ENCODE data around the gene HUS1B.
"Not testable (repeated sequence)": the region's sequence is repeated elsewhere in the genome, so short reads cannot be mapped to it uniquely, and the experiment has no call there.

HUS1B gene

DNA sequence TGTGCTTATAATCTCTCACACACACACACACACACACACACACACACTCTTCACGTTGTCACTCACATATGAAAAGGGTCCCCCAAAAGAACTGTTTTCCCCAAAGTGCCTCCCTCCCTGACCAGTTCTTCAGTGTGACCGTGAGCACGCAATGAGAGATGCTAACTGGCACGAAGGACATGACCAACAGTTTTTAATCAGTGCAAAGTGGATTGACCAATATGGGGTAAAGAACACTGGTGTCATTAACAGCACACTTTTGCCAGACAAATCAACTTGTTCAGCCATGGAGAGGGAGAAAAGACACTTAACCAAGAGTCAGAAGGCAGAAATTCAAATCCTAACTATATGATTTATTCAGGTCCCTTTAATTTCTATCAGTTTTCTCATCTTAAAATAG is 21.0 kb upstream of the HUS1B start:
- H3K27me3 ChIP-seq (ENCODE audit: control insufficient read depth, insufficient read depth, low read length), result no peaks in the 10 kb centered on the region
- H3K36me3 ChIP-seq (ENCODE audit: control insufficient read depth, insufficient read depth, low read length), result no peaks in the 10 kb centered on the region
- no peak overlapping the region for H3K4me3 ChIP-seq (ENCODE audit: low read depth, low read length)
- H3K9me3 ChIP-seq (ENCODE audit: control insufficient read depth, insufficient read depth, low read depth, low read length), result no peaks in the 10 kb centered on the region
- no peak overlapping the region for H3K27ac ChIP-seq (ENCODE audit: low read depth, low read length)
- H3K9ac ChIP-seq (ENCODE audit: low read length), result no peak overlapping the region
- peaks cover 55% of the 10 kb centered on the region for H3K4me1 ChIP-seq (ENCODE audit: control insufficient read depth, insufficient read depth, low read length)

DNA sequence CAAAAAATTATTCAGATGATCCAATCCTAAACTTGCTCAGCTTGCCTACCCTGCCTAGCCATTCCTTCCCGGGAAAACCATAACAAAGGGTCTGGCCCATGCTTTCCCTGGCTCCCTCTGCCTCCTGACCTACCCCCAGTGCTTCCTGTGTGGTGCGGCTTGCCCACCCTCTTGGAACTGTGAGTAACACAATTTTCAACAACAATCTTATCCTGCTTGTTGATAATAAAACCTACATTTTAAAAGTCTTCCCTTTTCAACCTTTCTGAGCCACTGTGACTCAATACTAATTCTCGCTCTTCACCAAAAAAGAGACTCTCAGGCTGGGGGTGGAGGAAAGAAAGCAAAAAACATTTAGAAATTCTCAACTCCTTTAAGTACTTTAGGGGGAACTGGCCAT is 18.1 kb upstream of the HUS1B start:
- Histone ChIP-seq H3K27ac (ENCODE audit: low read depth, low read length) (no peak overlapping the region), H3K9me3 (ENCODE audit: control insufficient read depth, insufficient read depth, low read depth, low read length) (peaks cover 8% of the 10 kb centered on the region; the same call in 1 of the 2 replicates), H3K4me1 (ENCODE audit: control insufficient read depth, insufficient read depth, low read length) (peaks cover 25% of the 10 kb centered on the region), H3K36me3 (ENCODE audit: control insufficient read depth, insufficient read depth, low read length) (0 out of 2 replicates have a peak, but pooled peaks cover 1% of the 10 kb centered on the region), H3K9ac (ENCODE audit: low read length) (no peak overlapping the region), H3K4me3 (ENCODE audit: low read depth, low read length) (no peak overlapping the region), H3K27me3 (ENCODE audit: control insufficient read depth, insufficient read depth, low read length) (no peaks in the 10 kb centered on the region)

DNA sequence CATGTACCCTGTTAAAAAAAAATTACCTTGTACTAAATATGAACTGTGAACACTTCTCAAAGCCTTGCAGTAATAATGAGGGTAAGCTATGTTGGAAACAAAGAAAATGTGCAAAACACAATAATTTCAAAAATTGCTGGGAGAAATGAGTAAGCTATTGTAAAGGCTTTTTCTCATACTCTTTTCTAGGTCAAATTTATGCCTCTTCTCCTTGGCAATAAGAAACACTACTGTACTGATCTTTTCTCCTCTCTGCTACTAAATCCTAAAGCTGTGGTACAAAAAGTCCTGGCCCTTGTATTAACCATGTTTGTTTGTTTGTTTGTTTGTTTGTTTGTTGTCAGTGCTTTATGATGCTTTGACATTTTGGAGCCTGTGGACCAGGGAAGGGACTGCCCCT is 17.5 kb upstream of the HUS1B start:
- H3K9me3 ChIP-seq (ENCODE audit: control insufficient read depth, insufficient read depth, low read depth, low read length), result peaks cover 8% of the 10 kb centered on the region; the same call in 1 of the 2 replicates
- no peak overlapping the region for H3K4me3 ChIP-seq (ENCODE audit: low read depth, low read length)
- H3K36me3 ChIP-seq (ENCODE audit: control insufficient read depth, insufficient read depth, low read length), result peaks cover 6% of the 10 kb centered on the region; the same call in 1 of the 2 replicates
- no peak overlapping the region for H3K27ac ChIP-seq (ENCODE audit: low read depth, low read length)
- peaks cover 19% of the 10 kb centered on the region for H3K4me1 ChIP-seq (ENCODE audit: control insufficient read depth, insufficient read depth, low read length)
- H3K27me3 ChIP-seq (ENCODE audit: control insufficient read depth, insufficient read depth, low read length), result no peaks in the 10 kb centered on the region
- no peak overlapping the region for H3K9ac ChIP-seq (ENCODE audit: low read length)

DNA sequence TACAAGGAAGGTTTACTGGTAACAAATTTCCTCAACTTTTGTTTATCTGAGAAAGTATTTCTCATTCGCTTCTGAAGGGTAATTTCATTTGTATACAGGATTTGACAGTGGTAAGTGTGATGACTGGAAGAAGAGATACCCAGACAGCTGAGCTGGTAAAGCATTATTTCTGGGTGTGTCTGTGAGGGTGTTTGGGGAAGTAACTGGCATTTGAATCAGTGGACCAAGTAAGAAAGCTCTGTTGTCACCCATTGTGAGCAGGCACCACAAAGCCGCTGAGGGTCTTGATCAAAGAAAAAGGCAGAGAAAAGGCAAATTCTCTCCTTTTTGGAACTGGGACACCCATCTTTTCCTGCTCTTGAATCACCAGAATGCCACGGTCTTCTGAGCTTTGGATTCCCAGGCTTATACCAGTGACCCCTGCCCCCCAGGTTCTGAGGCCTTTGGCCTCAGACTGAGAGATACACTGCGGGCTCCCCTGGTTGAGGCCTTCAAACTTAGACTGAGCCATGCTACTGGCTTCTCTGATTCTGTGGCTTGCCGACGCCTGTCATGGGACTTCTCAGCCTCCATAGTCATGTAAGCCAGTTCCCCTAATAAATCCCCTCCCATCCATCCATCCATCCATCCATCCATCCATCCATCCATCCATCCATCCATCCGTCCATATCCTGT is 10.5 kb upstream of the HUS1B start:
- Histone ChIP-seq H3K27ac (ENCODE audit: low read depth, low read length) (no peak overlapping the region), H3K4me1 (ENCODE audit: control insufficient read depth, insufficient read depth, low read length) (no peaks in the 10 kb centered on the region), H3K36me3 (ENCODE audit: control insufficient read depth, insufficient read depth, low read length) (peaks cover 12% of the 10 kb centered on the region; the same call in 1 of the 2 replicates), H3K9me3 (ENCODE audit: control insufficient read depth, insufficient read depth, low read depth, low read length) (peaks cover 11% of the 10 kb centered on the region; the same call in 1 of the 2 replicates), H3K27me3 (ENCODE audit: control insufficient read depth, insufficient read depth, low read length) (no peaks in the 10 kb centered on the region), H3K4me3 (ENCODE audit: low read depth, low read length) (no peak overlapping the region), H3K9ac (ENCODE audit: low read length) (no peak overlapping the region)

DNA sequence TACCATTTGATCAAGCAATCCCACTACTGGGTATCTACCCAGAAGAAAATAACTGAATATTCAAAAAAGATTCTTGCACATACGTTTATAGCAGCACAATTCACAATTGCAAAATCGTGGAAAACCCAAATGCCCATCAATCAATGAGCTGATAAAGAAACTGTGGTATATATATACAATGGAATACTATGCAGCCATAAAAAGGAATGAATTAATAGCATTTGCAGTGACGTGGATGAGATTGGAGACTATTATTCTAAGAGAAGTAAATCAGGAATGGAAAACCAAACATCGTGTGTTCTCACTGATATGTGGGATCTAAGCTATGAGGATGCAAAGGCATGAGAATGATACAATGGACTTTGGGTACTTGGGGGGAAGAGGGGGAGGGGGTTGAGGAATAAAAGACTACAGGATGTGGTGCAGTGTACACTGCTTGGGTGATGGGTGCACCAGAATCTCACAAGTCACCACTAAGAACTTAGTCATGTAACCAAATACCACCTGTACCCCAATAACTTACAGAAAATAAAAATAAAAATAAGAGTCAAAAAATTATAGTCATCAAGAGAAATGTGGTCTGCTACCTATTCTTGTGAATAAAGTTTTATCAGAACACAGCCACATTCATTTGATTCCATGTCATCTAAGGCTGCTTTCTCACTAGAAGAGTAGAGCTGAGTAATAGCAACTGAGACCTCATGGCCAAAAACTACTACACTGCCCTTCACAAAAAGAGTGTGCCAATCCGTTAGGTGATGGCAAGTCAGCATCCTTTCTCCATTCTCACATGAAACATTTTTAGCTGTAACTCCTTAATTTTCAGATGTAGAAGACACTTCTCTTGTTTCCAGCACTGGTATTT is 8.7 kb upstream of the HUS1B start:
- Histone ChIP-seq H3K9ac (ENCODE audit: low read length) (no peak overlapping the region), H3K4me3 (ENCODE audit: low read depth, low read length) (no peak overlapping the region), H3K9me3 (ENCODE audit: control insufficient read depth, insufficient read depth, low read depth, low read length) (peaks cover 5% of the 10 kb centered on the region; the same call in 1 of the 2 replicates), H3K36me3 (ENCODE audit: control insufficient read depth, insufficient read depth, low read length) (peaks cover 12% of the 10 kb centered on the region; the same call in 1 of the 2 replicates), H3K4me1 (ENCODE audit: control insufficient read depth, insufficient read depth, low read length) (peaks cover 11% of the 10 kb centered on the region), H3K27me3 (ENCODE audit: control insufficient read depth, insufficient read depth, low read length) (no peaks in the 10 kb centered on the region), H3K27ac (ENCODE audit: low read depth, low read length) (no peak overlapping the region)

DNA sequence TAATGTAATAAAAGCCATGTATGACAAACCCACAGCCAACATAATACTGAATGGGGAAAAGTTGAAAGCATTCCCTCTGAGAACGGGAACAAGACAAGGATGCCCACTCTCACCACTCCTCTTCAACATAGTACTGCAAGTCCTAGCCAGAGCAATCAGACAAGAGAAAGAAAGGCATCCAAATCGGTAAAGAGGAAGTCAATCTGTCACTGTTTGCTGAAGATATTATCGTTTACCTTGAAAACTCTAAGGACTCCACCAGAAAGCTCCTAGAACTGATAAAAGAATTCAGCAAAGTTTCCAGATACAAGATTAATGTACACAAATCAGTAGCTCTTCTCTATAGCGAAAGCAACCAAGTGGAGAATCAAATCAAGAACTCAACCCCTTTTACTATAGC is 6.9 kb upstream of the HUS1B start:
- not testable (repeated sequence) for H3K27ac ChIP-seq (ENCODE audit: low read depth, low read length); H3K9me3 ChIP-seq (ENCODE audit: control insufficient read depth, insufficient read depth, low read depth, low read length); H3K36me3 ChIP-seq (ENCODE audit: control insufficient read depth, insufficient read depth, low read length); H3K27me3 ChIP-seq (ENCODE audit: control insufficient read depth, insufficient read depth, low read length); H3K9ac ChIP-seq (ENCODE audit: low read length); H3K4me3 ChIP-seq (ENCODE audit: low read depth, low read length)
- peaks cover 28% of the 10 kb centered on the region for H3K4me1 ChIP-seq (ENCODE audit: control insufficient read depth, insufficient read depth, low read length)

DNA sequence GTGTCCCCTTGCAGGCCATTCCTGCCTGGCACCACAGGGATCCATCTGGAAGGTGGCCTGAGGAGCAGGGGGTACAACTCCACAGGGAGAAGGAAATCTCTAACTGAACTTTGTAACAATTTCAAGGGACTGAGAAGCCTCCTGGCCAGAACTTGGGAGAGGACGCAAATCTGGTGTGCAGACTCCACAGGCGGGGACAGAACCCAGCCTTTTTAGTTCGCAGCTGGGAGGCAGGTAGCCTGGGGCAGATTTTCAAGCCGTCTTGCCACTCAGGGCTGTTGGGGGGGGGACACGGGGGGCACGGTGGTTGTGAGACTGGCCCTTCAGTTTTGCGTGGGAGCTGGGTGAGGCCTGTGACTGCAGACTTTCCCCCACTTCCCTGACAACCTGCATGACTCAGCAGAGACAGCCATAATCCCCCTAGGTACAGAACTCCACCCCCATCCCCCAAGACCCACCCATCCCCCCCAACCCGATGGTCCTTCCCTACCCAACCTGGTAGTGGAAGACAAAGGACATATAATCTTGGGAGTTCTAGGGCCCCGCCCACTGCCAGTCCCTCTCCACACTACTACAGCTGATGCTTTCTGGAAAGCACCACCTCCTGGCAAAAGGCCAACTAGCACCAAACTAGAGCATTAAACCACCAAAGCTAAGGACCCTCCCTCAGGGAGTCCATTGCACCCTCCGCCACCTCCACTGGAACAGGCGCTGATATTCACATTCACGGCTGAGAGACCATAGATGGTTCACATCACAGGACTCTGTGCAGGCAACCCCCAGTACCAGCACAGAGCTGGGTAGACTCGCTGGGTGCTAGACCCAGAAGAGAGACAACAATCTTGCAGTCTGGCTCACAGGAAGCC is 3.0 kb upstream of the HUS1B start:
- Histone ChIP-seq H3K4me3 (ENCODE audit: low read depth, low read length) (0 out of 2 replicates have a peak overlapping the region, but pooled peaks have one; percentile 2), H3K36me3 (ENCODE audit: control insufficient read depth, insufficient read depth, low read length) (peaks cover 4% of the 10 kb centered on the region), H3K9me3 (ENCODE audit: control insufficient read depth, insufficient read depth, low read depth, low read length) (no peaks in the 10 kb centered on the region), H3K27ac (ENCODE audit: low read depth, low read length) (peak overlapping the region; percentile 93), H3K27me3 (ENCODE audit: control insufficient read depth, insufficient read depth, low read length) (no peaks in the 10 kb centered on the region), H3K4me1 (ENCODE audit: control insufficient read depth, insufficient read depth, low read length) (peaks cover 43% of the 10 kb centered on the region), H3K9ac (ENCODE audit: low read length) (peak overlapping the region; percentile 77)

DNA sequence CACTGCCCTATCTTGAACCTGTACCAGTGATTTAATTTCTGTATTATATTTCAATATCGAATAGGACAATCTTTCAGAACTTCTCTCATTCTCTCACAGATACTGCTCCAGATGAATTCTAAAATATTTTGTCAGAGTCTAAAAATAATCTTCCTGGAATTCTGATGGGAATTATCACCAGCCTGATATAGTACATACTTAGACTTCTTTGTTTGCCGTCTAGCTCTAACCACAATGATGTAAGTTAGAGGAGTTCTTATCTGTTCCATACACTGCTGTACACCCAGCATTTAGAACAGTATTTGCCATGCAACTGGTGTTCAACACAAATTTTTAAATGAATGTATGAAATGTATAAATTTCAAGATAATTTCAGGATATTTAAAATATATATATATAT is 1.3 kb upstream of the HUS1B start:
- Histone ChIP-seq H3K36me3 (ENCODE audit: control insufficient read depth, insufficient read depth, low read length) (peaks cover 7% of the 10 kb centered on the region), H3K9me3 (ENCODE audit: control insufficient read depth, insufficient read depth, low read depth, low read length) (no peaks in the 10 kb centered on the region), H3K9ac (ENCODE audit: low read length) (no peak overlapping the region), H3K27ac (ENCODE audit: low read depth, low read length) (no peak overlapping the region), H3K4me1 (ENCODE audit: control insufficient read depth, insufficient read depth, low read length) (peaks cover 43% of the 10 kb centered on the region), H3K27me3 (ENCODE audit: control insufficient read depth, insufficient read depth, low read length) (no peaks in the 10 kb centered on the region), H3K4me3 (ENCODE audit: low read depth, low read length) (no peak overlapping the region)

DNA sequence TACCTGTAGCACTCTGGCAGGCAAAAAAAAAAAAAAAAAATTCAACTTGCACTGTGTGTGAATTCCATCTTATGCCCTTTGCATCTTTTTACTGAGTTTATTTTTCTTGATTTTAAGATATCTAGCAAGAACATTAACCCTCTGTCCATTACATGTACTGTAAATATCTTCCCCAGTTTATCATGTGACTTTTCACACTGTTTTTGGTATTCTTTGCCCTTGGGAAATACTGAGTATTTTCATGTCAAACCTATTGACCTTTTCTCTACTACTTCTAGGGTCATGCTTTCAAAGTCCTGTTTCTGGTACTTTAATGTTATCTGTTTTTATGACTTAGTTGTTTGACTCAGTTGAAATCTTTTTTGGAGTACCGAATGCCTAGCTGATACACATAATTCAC is 843 bp upstream of the HUS1B start:
- no peak overlapping the region for H3K9ac ChIP-seq (ENCODE audit: low read length)
- H3K36me3 ChIP-seq (ENCODE audit: control insufficient read depth, insufficient read depth, low read length), result peaks cover 7% of the 10 kb centered on the region
- H3K9me3 ChIP-seq (ENCODE audit: control insufficient read depth, insufficient read depth, low read depth, low read length), result no peaks in the 10 kb centered on the region
- H3K4me3 ChIP-seq (ENCODE audit: low read depth, low read length), result no peak overlapping the region
- no peaks in the 10 kb centered on the region for H3K27me3 ChIP-seq (ENCODE audit: control insufficient read depth, insufficient read depth, low read length)
- peaks cover 43% of the 10 kb centered on the region for H3K4me1 ChIP-seq (ENCODE audit: control insufficient read depth, insufficient read depth, low read length)
- no peak overlapping the region for H3K27ac ChIP-seq (ENCODE audit: low read depth, low read length)

DNA sequence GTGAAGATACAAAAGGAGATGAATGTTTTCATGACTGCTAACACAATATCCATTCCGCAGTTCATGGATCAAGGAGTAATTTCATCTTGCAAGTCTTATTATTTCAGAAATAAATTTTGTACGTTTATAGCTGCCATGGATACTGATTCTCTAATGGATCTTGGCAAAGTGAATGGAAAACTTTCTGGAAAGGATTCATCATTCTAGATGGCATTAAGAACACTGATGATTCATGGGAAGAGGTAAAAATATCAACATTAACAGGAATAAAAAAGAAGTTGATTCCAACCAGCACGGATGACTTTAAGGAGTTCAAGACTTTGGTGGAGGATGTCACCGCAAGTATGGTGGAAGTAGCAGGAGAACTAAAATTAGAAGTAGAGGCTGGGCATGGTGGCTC is 2.8 kb downstream of the HUS1B start:
- Histone ChIP-seq H3K27ac (ENCODE audit: low read depth, low read length) (no peak overlapping the region), H3K4me3 (ENCODE audit: low read depth, low read length) (no peak overlapping the region), H3K9ac (ENCODE audit: low read length) (no peak overlapping the region), H3K4me1 (ENCODE audit: control insufficient read depth, insufficient read depth, low read length) (peaks cover 28% of the 10 kb centered on the region), H3K36me3 (ENCODE audit: control insufficient read depth, insufficient read depth, low read length) (peaks cover 7% of the 10 kb centered on the region), H3K27me3 (ENCODE audit: control insufficient read depth, insufficient read depth, low read length) (no peaks in the 10 kb centered on the region), H3K9me3 (ENCODE audit: control insufficient read depth, insufficient read depth, low read depth, low read length) (no peaks in the 10 kb centered on the region)

All from HUES6 (cell line).